Caco-2 (cell line): ENCODE measurements around the gene PKD1L1. TPM values are rescaled to one million over a fixed set of nuclear protein-coding genes. Genes with fewer than 3 reads are reported as not detected.

Experiments
- BruUV-seq: library from RNA; stranded (reverse); fragments of 400-500 nt; replicated peaks from 2 replicates; lab custom pipeline; 2021; lab: Mats Ljungman, UMichigan
- CTCF ChIA-PET: fragments of 300-600 bp; sonication (Branson Sonifier 250); formaldehyde crosslinking; loops from one replicate; lab custom pipeline; 2022; ENCODE audit warnings: antibody characterized with exemption; lab: Charles Lee
- POLR2A ChIA-PET: fragments of 300-600 bp; sonication (Branson Sonifier 250); formaldehyde crosslinking; loops from one replicate; lab custom pipeline; 2022; ENCODE audit warnings: antibody characterized with exemption; lab: Charles Lee
- DNase-seq, 2 experiments: peaks; one replicate each; pipeline versions ENCODE4 v3.0.0 to v3.0.0-alpha.2; 2020 to 2022
- H3K27me3 ChIP-seq: replicated peaks from 2 replicates; pipeline ENCODE4 v1.6.0; 2011; ENCODE audit warnings: low read length; ENCODE audit not compliant: control insufficient read depth, insufficient read depth
- H3K36me3 ChIP-seq: 2 replicates; pipeline ENCODE4 v1.5.1; 2011; ENCODE audit warnings: low read length; ENCODE audit not compliant: control insufficient read depth, insufficient read depth
- H3K4me1 ChIP-seq: fragments of 250-450 bp; sonication (Bioruptor Pico); 2 replicates; pipeline ENCODE4 v1.5.1; 2020; ENCODE audit warnings: mild to moderate bottlenecking
- H3K4me3 ChIP-seq: 2 replicates; pipeline ENCODE4 v1.5.1; 2011; ENCODE audit warnings: low read depth, mild to moderate bottlenecking, control low read depth, low read length
- H3K9me3 ChIP-seq: fragments of 250-450 bp; sonication (Bioruptor Pico); 2 replicates; pipeline ENCODE4 v1.5.1; 2020; ENCODE audit warnings: mild to moderate bottlenecking, moderate library complexity
- H3K27ac Mint-ChIP-seq: one replicate; pipeline ENCODE4 v1.8.0; 2022; ENCODE audit warnings: mixed read lengths; ENCODE audit not compliant: unreplicated experiment
- H3K27me3 Mint-ChIP-seq: one replicate; pipeline ENCODE4 v1.8.0; 2022; ENCODE audit warnings: mixed read lengths; ENCODE audit not compliant: insufficient read depth, unreplicated experiment
- H3K36me3 Mint-ChIP-seq: one replicate; pipeline ENCODE4 v1.8.0; 2022; ENCODE audit warnings: mild to moderate bottlenecking, mixed read lengths; ENCODE audit not compliant: insufficient read depth, unreplicated experiment
- H3K4me1 Mint-ChIP-seq: one replicate; pipeline ENCODE4 v1.8.0; 2022; ENCODE audit warnings: low read depth, mixed read lengths; ENCODE audit not compliant: unreplicated experiment
- H3K4me3 Mint-ChIP-seq: one replicate; pipeline ENCODE4 v1.8.0; 2022; ENCODE audit warnings: mild to moderate bottlenecking, moderate library complexity, mixed read lengths; ENCODE audit not compliant: unreplicated experiment
- H3K9me3 Mint-ChIP-seq: one replicate; pipeline ENCODE4 v1.8.0; 2022; ENCODE audit warnings: mixed read lengths; ENCODE audit not compliant: unreplicated experiment
- CTCF ChIP-seq, 2 experiments: fragments of 200-600 bp in 1 of 2; IDR thresholded peaks; 1 replicate in 1 of 2; 2 replicates in 1 of 2; pipeline versions ENCODE4 v1.5.1 to v1.8.0; 2011 to 2022; ENCODE audit warnings: antibody characterized with exemption in 1 of 2, control low read depth in 1 of 2, inconsistent platforms in 1 of 2, low read depth in 1 of 2, low read length in 1 of 2, mild to moderate bottlenecking in 1 of 2, moderate library complexity in 1 of 2; ENCODE audit not compliant: insufficient read depth in 1 of 2, severe bottlenecking in 1 of 2, unreplicated experiment in 1 of 2
- intact Hi-C: fragments of 100-400 bp; cut with micrococcal nuclease; formaldehyde crosslinking; loops from one replicate; pipeline ENCODE4 v1.10.0; 2022; ENCODE audit not compliant: unreplicated experiment
- total RNA-seq: library from RNA; stranded (reverse); gene quantifications from 2 replicates; pipeline ENCODE4 v1.2.3, GENCODE V29; 2022

The PKD1L1 gene
- total RNA-seq, 1 experiment from 2014 or later: 0.25 TPM

GRCh38 chr7:47812429-47813136, 135.7 kb downstream of the PKD1L1 start:
- intact Hi-C loops: no loop called here
- DNase-seq: no peak
- Mint-ChIP-seq H3K27ac (no peak overlapping the region), H3K27me3 (no peaks in the 10 kb centered on the region), H3K4me1 (peaks cover 12% of the 10 kb centered on the region), H3K9me3 (no peaks in the 10 kb centered on the region), H3K4me3 (no peak overlapping the region), H3K36me3 (no peaks in the 10 kb centered on the region)
- no peaks in the 10 kb centered on the region for H3K9me3 ChIP-seq
- peaks cover 12% of the 10 kb centered on the region; the same call in 1 of the 2 replicates for H3K4me1 ChIP-seq
- no peaks in the 10 kb centered on the region for H3K36me3 ChIP-seq
- no TSS peak for BruUV-seq
- ChIA-PET POLR2A (no interaction called here), CTCF (no interaction called here)
- no peaks in the 10 kb centered on the region for H3K27me3 ChIP-seq
- TF ChIP-seq CTCF (IDR thresholded peaks at IDR 0.05; ENCODE audit: insufficient read depth in 1 of 2, low read depth in 1 of 2, low read length in 1 of 2, severe bottlenecking in 1 of 2, unreplicated experiment in 1 of 2): no peak
- H3K4me3 ChIP-seq: no peak overlapping the region

GRCh38 chr7:47811632-47812380, 136.5 kb downstream of the PKD1L1 start:
- no peaks in the 10 kb centered on the region for H3K36me3 ChIP-seq
- no peaks in the 10 kb centered on the region for H3K9me3 ChIP-seq
- no peaks in the 10 kb centered on the region for H3K27me3 Mint-ChIP-seq
- intact Hi-C loops: no loop called here
- peaks cover 12% of the 10 kb centered on the region for H3K4me1 Mint-ChIP-seq
- H3K4me1 ChIP-seq: peaks cover 16% of the 10 kb centered on the region
- no peak overlapping the region for H3K4me3 Mint-ChIP-seq
- H3K9me3 Mint-ChIP-seq: no peaks in the 10 kb centered on the region
- POLR2A ChIA-PET: no interaction called here
- no peaks in the 10 kb centered on the region for H3K27me3 ChIP-seq
- no peak overlapping the region for H3K27ac Mint-ChIP-seq
- H3K36me3 Mint-ChIP-seq: no peaks in the 10 kb centered on the region
- H3K4me3 ChIP-seq: no peak overlapping the region
- no TSS peak for BruUV-seq
- no peak for TF ChIP-seq CTCF (IDR thresholded peaks at IDR 0.05; ENCODE audit: insufficient read depth in 1 of 2, low read depth in 1 of 2, low read length in 1 of 2, severe bottlenecking in 1 of 2, unreplicated experiment in 1 of 2)
- CTCF ChIA-PET: no interaction called here
- DNase-seq: no peak

GRCh38 chr7:47809387-47809786, 138.9 kb downstream of the PKD1L1 start:
- H3K9me3 ChIP-seq: no peaks in the 10 kb centered on the region

More at GRCh38 chr7:47809387-47809786, 138.9 kb downstream of the PKD1L1 start:
- Histone ChIP-seq H3K27me3 (no peaks in the 10 kb centered on the region), H3K36me3 (no peaks in the 10 kb centered on the region), H3K4me3 (no peak overlapping the region), H3K4me1 (peaks cover 32% of the 10 kb centered on the region)
- H3K36me3 Mint-ChIP-seq: no peaks in the 10 kb centered on the region
- POLR2A ChIA-PET: no interaction called here
- no peak for DNase-seq
- no peak for TF ChIP-seq CTCF (IDR thresholded peaks at IDR 0.05; ENCODE audit: insufficient read depth in 1 of 2, low read depth in 1 of 2, low read length in 1 of 2, severe bottlenecking in 1 of 2, unreplicated experiment in 1 of 2)
- intact Hi-C loops: no loop called here
- H3K27me3 Mint-ChIP-seq: no peaks in the 10 kb centered on the region
- CTCF ChIA-PET: no interaction called here
- peaks cover 16% of the 10 kb centered on the region for H3K4me1 Mint-ChIP-seq
- H3K9me3 Mint-ChIP-seq: no peaks in the 10 kb centered on the region
- no peak overlapping the region for H3K27ac Mint-ChIP-seq
- BruUV-seq: no TSS peak
- H3K4me3 Mint-ChIP-seq: no peak overlapping the region
